GM08714 (cell line): ENCODE measurements around the gene LDHA.

Source experiments
- H3K4me3 ChIP-seq: fragments of 200-500 bp; sonication (Bioruptor generic); 2 replicates; pipeline ENCODE4 v1.5.1; 2014; ENCODE audit warnings: mild to moderate bottlenecking, low read length, inconsistent platforms
- ZNF274 ChIP-seq: IDR thresholded peaks from 2 replicates; pipeline ENCODE4 v1.6.1; 2012; ENCODE audit warnings: mild to moderate bottlenecking, low read depth, low read length

LDHA gene

DNA sequence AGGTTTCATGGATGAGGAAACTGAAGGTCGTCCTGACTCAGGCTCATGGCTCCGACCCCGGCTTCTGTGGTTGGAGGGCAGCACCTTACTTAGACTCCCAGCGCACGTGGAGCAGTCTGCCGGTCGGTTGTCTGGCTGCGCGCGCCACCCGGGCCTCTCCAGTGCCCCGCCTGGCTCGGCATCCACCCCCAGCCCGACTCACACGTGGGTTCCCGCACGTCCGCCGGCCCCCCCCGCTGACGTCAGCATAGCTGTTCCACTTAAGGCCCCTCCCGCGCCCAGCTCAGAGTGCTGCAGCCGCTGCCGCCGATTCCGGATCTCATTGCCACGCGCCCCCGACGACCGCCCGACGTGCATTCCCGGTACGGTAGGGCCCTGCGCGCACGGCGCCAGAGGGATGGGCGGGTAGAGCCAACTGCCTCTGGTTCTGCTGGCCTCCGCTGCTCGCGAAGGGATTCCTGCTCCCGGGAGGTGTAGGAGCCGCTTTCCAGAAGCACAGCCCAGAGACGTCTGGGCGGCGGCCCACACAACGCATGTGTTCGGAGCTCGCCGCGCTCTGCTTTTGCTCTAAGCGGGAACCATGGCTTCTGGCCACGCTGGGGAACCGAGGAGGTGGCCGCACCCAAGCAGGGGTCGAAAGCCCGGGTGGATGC is at the start of gene LDHA:
TSS of gene LDHA (plus strand) at position 289 of the 653 bp plus-strand sequence. CDS start 2,280 bp downstream, outside the sequence.
- H3K4me3 ChIP-seq: peak within 1 kb of the TSS; percentile 76
- no peak for TF ChIP-seq ZNF274

- no peak overlapping the region for H3K4me3 ChIP-seq
- TF ChIP-seq ZNF274: no peak
Measured at GRCh38 chr11:18347471-18348125, 46.8 kb upstream of the LDHA start.

DNA sequence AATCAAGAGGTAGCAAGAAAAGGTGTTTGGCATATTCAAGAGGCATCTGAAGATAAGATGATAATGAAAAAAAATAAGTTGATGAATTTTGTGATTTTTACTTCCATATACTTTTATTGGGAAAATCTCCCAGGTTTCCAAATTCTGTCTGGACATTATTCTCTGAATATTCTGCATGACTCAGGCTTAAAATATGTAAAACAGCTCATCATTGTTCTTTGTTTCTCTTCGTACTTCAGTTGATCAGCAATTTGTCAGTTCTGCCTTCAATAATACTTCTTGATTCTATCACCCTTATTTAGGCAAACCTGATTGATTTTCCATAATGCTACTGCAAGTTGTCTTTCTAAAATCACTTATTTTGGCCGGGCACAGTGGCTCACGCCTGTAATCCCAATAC is 41.8 kb upstream of the LDHA start:
- H3K4me3 ChIP-seq: no peak overlapping the region
- TF ChIP-seq ZNF274: no peak

- TF ChIP-seq ZNF274: no peak
- H3K4me3 ChIP-seq: no peak overlapping the region
Measured at GRCh38 chr11:18358646-18359045, 35.7 kb upstream of the LDHA start.

- no peak overlapping the region for H3K4me3 ChIP-seq
- no peak for TF ChIP-seq ZNF274
Measured at GRCh38 chr11:18361154-18361553, 33.2 kb upstream of the LDHA start.

GRCh38 chr11:18364495-18365073 is 29.8 kb upstream of the LDHA start:
- no peak for TF ChIP-seq ZNF274
- H3K4me3 ChIP-seq: no peak overlapping the region

DNA sequence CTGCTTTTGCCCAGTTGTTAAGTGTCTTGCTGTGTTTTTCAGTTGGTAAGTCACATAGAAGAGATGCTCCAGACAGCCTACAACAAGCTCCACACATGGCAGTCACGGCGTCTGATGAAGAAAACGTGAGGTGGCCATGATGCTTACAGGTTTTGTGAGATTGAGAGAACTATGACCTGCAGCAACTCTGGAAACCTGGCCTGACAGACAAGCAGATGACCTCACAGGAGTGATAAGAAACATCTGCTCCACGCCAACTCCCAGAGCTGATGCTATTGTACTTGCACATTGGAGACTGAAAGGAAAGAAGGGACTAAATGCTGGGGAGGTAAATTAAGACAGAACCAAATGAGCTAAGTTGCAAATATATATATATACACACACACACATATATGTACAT is 28.6 kb upstream of the LDHA start:
- no peak overlapping the region for H3K4me3 ChIP-seq
- no peak for TF ChIP-seq ZNF274

- TF ChIP-seq ZNF274: no peak
- H3K4me3 ChIP-seq: no peak overlapping the region
Measured at GRCh38 chr11:18366286-18366685, 28.1 kb upstream of the LDHA start.

DNA sequence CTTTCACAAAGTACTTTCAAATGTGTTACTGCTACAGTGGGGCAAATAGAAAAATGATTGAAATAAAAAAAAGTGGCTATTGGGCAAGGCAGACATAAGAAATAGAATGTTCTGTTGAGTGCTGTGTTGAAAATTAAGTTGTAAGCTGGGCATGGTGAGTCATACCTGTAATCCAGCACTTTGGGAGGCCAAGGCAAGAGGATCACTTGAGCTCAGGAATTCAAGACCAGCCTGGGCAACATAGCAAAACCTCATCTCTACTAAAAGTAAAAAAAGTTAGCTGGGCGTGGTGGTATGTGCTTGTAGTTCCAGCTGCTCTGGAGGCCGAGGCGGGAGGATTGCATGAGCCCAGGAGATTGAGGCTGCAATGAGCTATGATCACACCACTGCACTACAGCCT is 26.9 kb upstream of the LDHA start:
- no peak overlapping the region for H3K4me3 ChIP-seq
- TF ChIP-seq ZNF274: no peak

GRCh38 chr11:18368221-18368620 is 26.1 kb upstream of the LDHA start:
- no peak overlapping the region for H3K4me3 ChIP-seq
- TF ChIP-seq ZNF274: no peak

DNA sequence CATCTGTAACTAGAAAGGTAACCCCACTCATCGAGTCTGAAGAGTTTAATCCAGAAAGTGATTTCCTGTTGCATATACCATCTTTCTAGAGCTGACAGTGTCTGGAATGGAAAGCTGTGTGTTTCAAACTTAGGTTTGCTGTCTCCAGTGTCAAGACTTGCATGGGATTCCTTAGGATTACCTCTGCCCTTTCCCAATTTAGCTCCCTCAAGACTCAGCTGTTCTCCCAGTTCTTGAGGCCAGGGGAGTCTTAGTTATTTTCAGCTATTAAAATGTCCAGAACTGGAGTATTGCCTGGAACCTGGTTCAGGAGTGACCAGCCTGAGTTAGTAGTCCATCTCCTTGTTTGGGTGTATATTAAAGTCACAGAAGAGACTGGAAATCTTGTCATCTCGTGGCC is 25.0 kb upstream of the LDHA start:
- no peak overlapping the region for H3K4me3 ChIP-seq
- TF ChIP-seq ZNF274: no peak

DNA sequence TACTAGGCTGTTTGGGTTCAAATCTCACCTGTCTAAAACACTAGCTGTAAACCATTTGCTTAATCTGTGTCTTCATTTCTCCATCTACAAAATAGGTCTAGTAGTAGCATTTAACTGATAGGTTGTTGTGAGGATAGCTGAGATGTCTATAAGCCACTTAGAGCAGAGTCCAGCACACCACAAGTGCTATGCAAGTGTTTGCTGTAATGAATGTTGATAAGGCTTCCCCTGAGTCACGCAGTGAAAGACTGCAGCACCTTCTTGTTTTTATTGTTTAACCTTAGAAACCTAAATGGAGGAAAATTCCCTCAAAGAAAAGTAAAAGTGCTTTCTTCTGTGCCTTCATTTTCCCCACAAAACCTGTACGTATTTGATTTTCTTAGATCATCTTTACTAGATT is 23.1 kb upstream of the LDHA start:
- TF ChIP-seq ZNF274: no peak
- H3K4me3 ChIP-seq: no peak overlapping the region

GRCh38 chr11:18372201-18372600 is 22.2 kb upstream of the LDHA start:
- no peak overlapping the region for H3K4me3 ChIP-seq
- no peak for TF ChIP-seq ZNF274

DNA sequence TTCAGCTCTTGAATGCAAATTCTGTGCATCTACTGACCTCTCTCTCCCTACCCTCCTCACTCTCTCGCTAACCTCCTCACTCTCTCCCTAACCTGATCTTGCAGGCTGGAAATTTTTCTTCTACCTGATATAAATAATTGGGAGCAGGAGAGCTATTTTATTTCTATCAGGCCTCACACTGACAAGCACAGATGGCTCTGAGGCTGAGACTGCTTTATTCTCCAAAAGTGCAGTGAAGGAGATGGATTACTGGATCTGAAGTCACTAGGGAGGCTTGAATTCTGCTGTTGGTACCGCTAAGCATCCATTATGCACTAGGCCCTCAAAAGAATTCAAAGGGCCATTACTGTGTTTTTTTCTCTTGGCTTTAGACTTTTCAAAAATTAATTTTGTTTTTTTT is 19.4 kb upstream of the LDHA start:
- TF ChIP-seq ZNF274: no peak
- no peak overlapping the region for H3K4me3 ChIP-seq

DNA sequence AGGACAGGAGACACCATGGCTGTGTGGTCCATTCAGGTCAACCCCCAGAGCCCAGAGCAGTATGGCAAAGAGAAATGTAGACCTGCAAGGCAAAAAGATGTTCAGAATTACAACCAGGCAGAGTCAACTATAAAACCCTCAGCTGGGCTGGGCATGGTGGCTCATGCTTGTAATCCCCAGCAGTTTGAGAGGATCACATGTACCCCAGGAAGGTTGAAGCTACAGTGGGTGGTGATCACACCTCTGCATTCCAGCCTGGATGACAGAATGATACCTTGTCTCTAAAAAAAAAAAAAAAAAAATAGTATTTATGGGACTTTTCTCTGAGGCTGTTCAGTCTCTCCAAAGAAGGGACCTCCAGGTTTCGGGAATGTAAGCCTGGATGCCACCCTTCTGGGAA is 18.4 kb upstream of the LDHA start:
- TF ChIP-seq ZNF274: no peak
- no peak overlapping the region for H3K4me3 ChIP-seq

DNA sequence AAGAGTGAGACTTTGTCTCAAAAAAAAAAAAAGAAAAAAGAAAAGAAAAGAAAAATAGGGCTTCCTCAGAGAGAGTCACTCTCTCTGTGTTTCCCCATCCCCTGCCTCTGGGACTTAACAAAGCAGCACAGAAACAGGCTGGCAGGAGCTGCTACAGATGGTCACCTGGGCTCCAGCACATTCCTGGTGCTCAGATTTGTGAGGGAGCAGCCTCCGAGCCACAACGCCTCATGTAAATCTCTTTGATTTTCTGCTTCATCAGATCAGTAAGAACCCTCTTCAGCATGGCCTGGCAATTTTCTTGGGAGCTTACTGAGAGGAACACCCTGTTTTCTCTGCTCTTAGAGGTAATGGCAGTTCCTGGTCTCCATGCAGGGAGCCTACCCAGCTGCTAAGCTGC is 15.2 kb upstream of the LDHA start:
- no peak for TF ChIP-seq ZNF274
- no peak overlapping the region for H3K4me3 ChIP-seq
